ENCODE data around the gene ABI1.

DNA sequence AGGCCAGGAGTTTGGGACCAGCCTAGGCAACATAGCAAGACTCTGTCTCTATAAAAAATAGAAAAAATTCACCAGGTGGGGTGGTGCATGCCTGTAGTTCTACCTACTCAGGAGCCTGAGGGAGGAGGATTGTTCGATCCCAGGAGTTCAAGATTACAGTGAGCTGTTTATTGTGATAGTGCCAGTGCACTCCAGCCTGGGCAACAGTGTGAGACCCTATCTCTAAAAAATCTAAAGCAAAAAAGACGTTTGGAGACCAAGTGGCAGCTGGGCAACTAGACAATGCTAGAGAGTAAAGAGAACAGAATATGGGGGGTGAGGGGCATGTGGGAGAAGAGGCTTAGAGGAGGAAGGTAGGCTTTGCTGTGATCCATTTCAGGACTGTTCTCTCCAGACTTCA lies 161.8 kb downstream of the ABI1 start:
- TF ChIP-seq, protein P1, sequence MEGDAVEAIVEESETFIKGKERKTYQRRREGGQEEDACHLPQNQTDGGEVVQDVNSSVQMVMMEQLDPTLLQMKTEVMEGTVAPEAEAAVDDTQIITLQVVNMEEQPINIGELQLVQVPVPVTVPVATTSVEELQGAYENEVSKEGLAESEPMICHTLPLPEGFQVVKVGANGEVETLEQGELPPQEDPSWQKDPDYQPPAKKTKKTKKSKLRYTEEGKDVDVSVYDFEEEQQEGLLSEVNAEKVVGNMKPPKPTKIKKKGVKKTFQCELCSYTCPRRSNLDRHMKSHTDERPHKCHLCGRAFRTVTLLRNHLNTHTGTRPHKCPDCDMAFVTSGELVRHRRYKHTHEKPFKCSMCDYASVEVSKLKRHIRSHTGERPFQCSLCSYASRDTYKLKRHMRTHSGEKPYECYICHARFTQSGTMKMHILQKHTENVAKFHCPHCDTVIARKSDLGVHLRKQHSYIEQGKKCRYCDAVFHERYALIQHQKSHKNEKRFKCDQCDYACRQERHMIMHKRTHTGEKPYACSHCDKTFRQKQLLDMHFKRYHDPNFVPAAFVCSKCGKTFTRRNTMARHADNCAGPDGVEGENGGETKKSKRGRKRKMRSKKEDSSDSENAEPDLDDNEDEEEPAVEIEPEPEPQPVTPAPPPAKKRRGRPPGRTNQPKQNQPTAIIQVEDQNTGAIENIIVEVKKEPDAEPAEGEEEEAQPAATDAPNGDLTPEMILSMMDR (IDR thresholded peaks at IDR 0.05), result no peak
- TF ChIP-seq POLR2AphosphoS5 (IDR thresholded peaks at IDR 0.05), result no peak
